Panc1 (cell line): Measurements from ENCODE around the gene C8A. TPM values are rescaled to one million over a fixed set of nuclear protein-coding genes. Genes with fewer than 3 reads are reported as not detected.

Source experiments
- ATAC-seq: fragments of 200-7000 bp; cut with Tn5 transposase; 2 replicates; pipeline ENCODE4 v1.9.1; 2020; ENCODE audit warnings: mild to moderate bottlenecking, moderate library complexity
- BruUV-seq: library from RNA; stranded (reverse); fragments of 400-500 nt; replicated peaks from 2 replicates; lab custom pipeline; 2021; lab: Mats Ljungman, UMichigan
- CTCF ChIA-PET: fragments of 300-600 bp; sonication (Branson Sonifier 250); formaldehyde crosslinking; loops from one replicate; lab custom pipeline; 2022; ENCODE audit warnings: antibody characterized with exemption; lab: Charles Lee
- POLR2A ChIA-PET: fragments of 300-600 bp; sonication (Branson Sonifier 250); formaldehyde crosslinking; loops from one replicate; lab custom pipeline; 2022; ENCODE audit warnings: antibody characterized with exemption; lab: Charles Lee
- DNase-seq: peaks from one replicate; pipeline ENCODE4 v3.0.0-alpha.2; 2010; ENCODE audit warnings: low read depth, low spot score
- H3K27ac ChIP-seq: 2 replicates; pipeline ENCODE4 v1.5.1; 2011; ENCODE audit warnings: mild to moderate bottlenecking, low read length, inconsistent platforms
- H3K27me3 ChIP-seq: fragments of 200-500 bp; sonication (Bioruptor generic); 2 replicates; pipeline ENCODE4 v1.6.0; 2014; ENCODE audit warnings: low read length, inconsistent platforms; ENCODE audit not compliant: control insufficient read depth, insufficient read depth
- H3K36me3 ChIP-seq: fragments of 200-500 bp; sonication (Bioruptor generic); 2 replicates; pipeline ENCODE4 v1.5.1; 2014; ENCODE audit warnings: inconsistent platforms, mild to moderate bottlenecking, low read length, moderate library complexity; ENCODE audit not compliant: control insufficient read depth, insufficient read depth
- H3K4me1 ChIP-seq: 2 replicates; pipeline ENCODE4 v1.5.1; 2011; ENCODE audit warnings: inconsistent platforms, mild to moderate bottlenecking, low read length, moderate library complexity; ENCODE audit not compliant: control insufficient read depth, insufficient read depth
- H3K4me3 ChIP-seq, 2 experiments: 2 replicates each; pipeline ENCODE4 v1.5.1; 2011 to 2012; ENCODE audit warnings: low read depth in 2 of 2, low read length in 2 of 2, mild to moderate bottlenecking in 2 of 2, inconsistent platforms in 1 of 2, moderate library complexity in 1 of 2
- H3K9me3 ChIP-seq: fragments of 200-500 bp; sonication (Bioruptor generic); 2 replicates; pipeline ENCODE4 v1.5.1; 2014; ENCODE audit warnings: low read depth, mild to moderate bottlenecking, inconsistent platforms, low read length, moderate library complexity; ENCODE audit not compliant: control insufficient read depth, insufficient read depth
- POLR2AphosphoS5 ChIP-seq: IDR thresholded peaks from 2 replicates; pipeline ENCODE4 v1.6.1; 2012; ENCODE audit warnings: mild to moderate bottlenecking, low read depth, low read length, moderate library complexity
- SIN3A ChIP-seq: IDR thresholded peaks from 2 replicates; pipeline ENCODE4 v1.6.1; 2012; ENCODE audit warnings: low read depth, mild to moderate bottlenecking, low read length, moderate library complexity, borderline replicate concordance; ENCODE audit not compliant: insufficient read depth
- TCF7L2 ChIP-seq: IDR thresholded peaks from 2 replicates; pipeline ENCODE4 v1.6.1; 2011; ENCODE audit warnings: mild to moderate bottlenecking, low read depth, low read length, inconsistent platforms
- in situ Hi-C: cut with HindIII; loops from 2 replicates; pipeline ENCODE4 v1.10.0; 2016; ENCODE audit warnings: low sequenced_read_pairs, low pct_unique_long_range_greater_than_20kb
- intact Hi-C: fragments of 100-400 bp; cut with micrococcal nuclease; formaldehyde crosslinking; loops from one replicate; pipeline ENCODE4 v1.10.0; 2022; ENCODE audit not compliant: unreplicated experiment
- total RNA-seq: library from RNA; stranded (reverse); gene quantifications from one replicate; pipeline ENCODE4 v1.2.1, GENCODE V29; 2021; ENCODE audit not compliant: unreplicated experiment
- TF ChIP-seq, protein P1 (sequence below), 2 experiments: IDR thresholded peaks; 2 replicates each; pipeline ENCODE4 v1.6.1; 2011 to 2012; ENCODE audit warnings: low read depth in 2 of 2, control low read depth in 1 of 2, low read length in 1 of 2, mild to moderate bottlenecking in 1 of 2, moderate library complexity in 1 of 2; ENCODE audit not compliant: insufficient read depth in 1 of 2
- TF ChIP-seq, protein P2 (sequence below): fragments of 450-650 bp; IDR thresholded peaks from 2 replicates; pipeline ENCODE4 v1.5.1; 2017; ENCODE audit warnings: mild to moderate bottlenecking

The C8A gene
- total RNA-seq, 1 experiment from 2014 or later = not detected

DNA sequence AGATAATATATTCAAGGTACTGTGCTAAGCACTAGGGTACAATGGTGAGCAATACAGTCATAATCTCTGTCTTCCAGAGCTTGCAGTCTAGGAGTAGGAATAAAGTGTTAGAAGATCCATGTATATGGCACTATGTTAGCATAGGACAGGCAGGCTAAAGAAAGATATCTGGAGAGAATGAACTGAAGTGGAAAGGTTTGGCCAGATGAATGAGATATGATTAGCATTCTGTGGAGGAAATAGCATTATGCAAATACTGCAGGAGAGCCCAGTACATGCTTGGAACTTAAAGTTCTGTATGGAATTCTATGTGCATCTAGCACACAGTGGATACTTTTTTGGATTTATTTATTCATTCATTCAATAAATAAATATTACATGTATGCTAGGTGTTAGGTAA, 4.7 kb downstream of the C8A start:
- no peaks in the 10 kb centered on the region for H3K36me3 ChIP-seq
- no peak overlapping the region for H3K27ac ChIP-seq
- BruUV-seq = no TSS peak
- no peaks in the 10 kb centered on the region for H3K4me1 ChIP-seq
- no peak for TF ChIP-seq POLR2AphosphoS5
- TF ChIP-seq, protein P1, sequence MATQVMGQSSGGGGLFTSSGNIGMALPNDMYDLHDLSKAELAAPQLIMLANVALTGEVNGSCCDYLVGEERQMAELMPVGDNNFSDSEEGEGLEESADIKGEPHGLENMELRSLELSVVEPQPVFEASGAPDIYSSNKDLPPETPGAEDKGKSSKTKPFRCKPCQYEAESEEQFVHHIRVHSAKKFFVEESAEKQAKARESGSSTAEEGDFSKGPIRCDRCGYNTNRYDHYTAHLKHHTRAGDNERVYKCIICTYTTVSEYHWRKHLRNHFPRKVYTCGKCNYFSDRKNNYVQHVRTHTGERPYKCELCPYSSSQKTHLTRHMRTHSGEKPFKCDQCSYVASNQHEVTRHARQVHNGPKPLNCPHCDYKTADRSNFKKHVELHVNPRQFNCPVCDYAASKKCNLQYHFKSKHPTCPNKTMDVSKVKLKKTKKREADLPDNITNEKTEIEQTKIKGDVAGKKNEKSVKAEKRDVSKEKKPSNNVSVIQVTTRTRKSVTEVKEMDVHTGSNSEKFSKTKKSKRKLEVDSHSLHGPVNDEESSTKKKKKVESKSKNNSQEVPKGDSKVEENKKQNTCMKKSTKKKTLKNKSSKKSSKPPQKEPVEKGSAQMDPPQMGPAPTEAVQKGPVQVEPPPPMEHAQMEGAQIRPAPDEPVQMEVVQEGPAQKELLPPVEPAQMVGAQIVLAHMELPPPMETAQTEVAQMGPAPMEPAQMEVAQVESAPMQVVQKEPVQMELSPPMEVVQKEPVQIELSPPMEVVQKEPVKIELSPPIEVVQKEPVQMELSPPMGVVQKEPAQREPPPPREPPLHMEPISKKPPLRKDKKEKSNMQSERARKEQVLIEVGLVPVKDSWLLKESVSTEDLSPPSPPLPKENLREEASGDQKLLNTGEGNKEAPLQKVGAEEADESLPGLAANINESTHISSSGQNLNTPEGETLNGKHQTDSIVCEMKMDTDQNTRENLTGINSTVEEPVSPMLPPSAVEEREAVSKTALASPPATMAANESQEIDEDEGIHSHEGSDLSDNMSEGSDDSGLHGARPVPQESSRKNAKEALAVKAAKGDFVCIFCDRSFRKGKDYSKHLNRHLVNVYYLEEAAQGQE (IDR thresholded peaks at IDR 0.05; ENCODE audit: insufficient read depth in 1 of 2, low read depth in 2 of 2, low read length in 1 of 2) = no peak
- TF ChIP-seq TCF7L2 = no peak
- TF ChIP-seq, protein P2, sequence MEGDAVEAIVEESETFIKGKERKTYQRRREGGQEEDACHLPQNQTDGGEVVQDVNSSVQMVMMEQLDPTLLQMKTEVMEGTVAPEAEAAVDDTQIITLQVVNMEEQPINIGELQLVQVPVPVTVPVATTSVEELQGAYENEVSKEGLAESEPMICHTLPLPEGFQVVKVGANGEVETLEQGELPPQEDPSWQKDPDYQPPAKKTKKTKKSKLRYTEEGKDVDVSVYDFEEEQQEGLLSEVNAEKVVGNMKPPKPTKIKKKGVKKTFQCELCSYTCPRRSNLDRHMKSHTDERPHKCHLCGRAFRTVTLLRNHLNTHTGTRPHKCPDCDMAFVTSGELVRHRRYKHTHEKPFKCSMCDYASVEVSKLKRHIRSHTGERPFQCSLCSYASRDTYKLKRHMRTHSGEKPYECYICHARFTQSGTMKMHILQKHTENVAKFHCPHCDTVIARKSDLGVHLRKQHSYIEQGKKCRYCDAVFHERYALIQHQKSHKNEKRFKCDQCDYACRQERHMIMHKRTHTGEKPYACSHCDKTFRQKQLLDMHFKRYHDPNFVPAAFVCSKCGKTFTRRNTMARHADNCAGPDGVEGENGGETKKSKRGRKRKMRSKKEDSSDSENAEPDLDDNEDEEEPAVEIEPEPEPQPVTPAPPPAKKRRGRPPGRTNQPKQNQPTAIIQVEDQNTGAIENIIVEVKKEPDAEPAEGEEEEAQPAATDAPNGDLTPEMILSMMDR = no peak
- TF ChIP-seq SIN3A = no peak
- H3K4me3 ChIP-seq = no peak overlapping the region
- ChIA-PET CTCF (no interaction called here), POLR2A (no interaction called here)
- H3K9me3 ChIP-seq = no peaks in the 10 kb centered on the region
- no peaks in the 10 kb centered on the region; the same call in 1 of the 2 replicates for H3K27me3 ChIP-seq
- intact Hi-C loops = no loop called here
- DNase-seq (no peak), ATAC-seq (no peak)
- in situ Hi-C loops = no loop called here

DNA sequence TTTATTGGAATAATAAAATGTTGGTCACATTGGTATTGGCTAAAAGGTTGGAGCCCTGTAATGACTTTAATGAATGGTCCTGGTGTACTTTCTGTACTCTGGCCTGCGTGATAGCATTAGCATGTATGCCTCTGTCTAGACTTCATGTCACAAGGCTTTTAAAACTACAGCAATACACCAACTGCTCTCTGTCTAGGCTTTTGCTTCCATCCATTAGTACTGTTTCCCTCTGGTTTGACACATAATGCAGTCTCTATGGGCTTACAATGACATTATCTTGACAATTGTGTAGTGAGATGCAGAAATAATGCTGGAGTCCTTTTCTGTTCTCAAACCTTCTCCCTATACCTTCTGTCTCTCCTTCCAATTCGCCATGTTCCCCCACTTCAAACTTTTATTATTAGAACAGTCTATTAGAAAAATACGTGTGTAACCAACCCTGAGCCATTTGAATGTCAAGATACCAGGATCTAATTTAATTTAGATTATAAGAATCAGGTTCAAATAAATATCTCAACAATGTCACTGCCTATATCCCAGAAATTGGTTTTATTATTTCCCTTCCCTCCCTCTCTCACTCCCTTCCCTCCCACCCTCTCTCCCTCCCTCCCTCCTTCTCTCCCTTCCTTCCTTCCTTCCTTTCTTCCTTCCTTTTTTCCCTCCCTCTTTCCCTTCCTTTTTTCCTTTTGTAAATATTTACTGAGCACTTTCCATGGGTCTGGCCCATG, 8.8 kb downstream of the C8A start:
- TF ChIP-seq POLR2AphosphoS5 (no peak), TCF7L2 (no peak), SIN3A (no peak)
- TF ChIP-seq, protein P1 (IDR thresholded peaks at IDR 0.05; ENCODE audit: insufficient read depth in 1 of 2, low read depth in 2 of 2, low read length in 1 of 2) = no peak
- TF ChIP-seq, protein P2 = no peak
- in situ Hi-C loops = no loop called here
- Histone ChIP-seq H3K27me3 (no peaks in the 10 kb centered on the region; the same call in 1 of the 2 replicates), H3K4me1 (no peaks in the 10 kb centered on the region), H3K4me3 (no peak overlapping the region), H3K36me3 (no peaks in the 10 kb centered on the region), H3K27ac (no peak overlapping the region), H3K9me3 (no peaks in the 10 kb centered on the region)
- no peak for ATAC-seq
- no peak for DNase-seq
- intact Hi-C loops = no loop called here
- CTCF ChIA-PET = no interaction called here
- BruUV-seq = no TSS peak
- POLR2A ChIA-PET = no interaction called here
